GM12878 (cell line): ENCODE data around the gene SLC45A3. TPM values are rescaled to one million over a fixed set of nuclear protein-coding genes. Genes with fewer than 3 reads are reported as not detected.

Experiments used
- CHD1 ChIP-seq: IDR thresholded peaks from 2 replicates; pipeline ENCODE4 v1.6.1; 2012; ENCODE audit warnings: low read depth, low read length, improper control_type of control experiment
- MEF2A ChIP-seq: IDR thresholded peaks from 2 replicates; pipeline ENCODE4 v1.6.1; 2011; ENCODE audit warnings: low read depth, mild to moderate bottlenecking, low read length, moderate library complexity; ENCODE audit not compliant: insufficient read depth
- MYC ChIP-seq: IDR thresholded peaks from 2 replicates; pipeline ENCODE4 v1.6.1; 2011; ENCODE audit warnings: mild to moderate bottlenecking, low read length, moderate library complexity, inconsistent platforms; ENCODE audit not compliant: insufficient read depth, insufficient replicate concordance, insufficient read length, severe bottlenecking
- NBN ChIP-seq: fragments of 450-650 bp; IDR thresholded peaks from 2 replicates; pipeline ENCODE4 v1.6.1; 2016
- POLR2AphosphoS5 ChIP-seq: IDR thresholded peaks from 2 replicates; pipeline ENCODE4 v1.6.1; 2011; ENCODE audit warnings: mild to moderate bottlenecking, low read length, inconsistent platforms
- POU2F2 ChIP-seq: IDR thresholded peaks from 3 replicates; pipeline ENCODE4 v1.6.1; 2011; ENCODE audit warnings: low read depth, mild to moderate bottlenecking, low read length, borderline replicate concordance
- STAT1 ChIP-seq: fragments of 450-650 bp; conservative IDR thresholded peaks from 2 replicates; pipeline ENCODE4 v1.6.1; 2014; ENCODE audit warnings: antibody characterized with exemption, mild to moderate bottlenecking
- ZBTB40 ChIP-seq: fragments of 450-650 bp; IDR thresholded peaks from 2 replicates; pipeline ENCODE4 v1.6.1; 2016; ENCODE audit warnings: mild to moderate bottlenecking, moderate library complexity, borderline replicate concordance
- polyA plus RNA-seq, 11 experiments: library from polyadenylated mRNA; depleted of rRNA in 4 of 11; unstranded in 6 of 11; stranded (reverse) in 5 of 11; fragments of >200 nt; fragmentation: Nextera tagmentation in 4 of 11; fragmentation: Illumina TruSeq in 1 of 11; extraction: Ambion mirVana in 4 of 11; extraction: Trizol in 1 of 11; gene quantifications; 1 replicate in 1 of 11; 2 replicates in 10 of 11; pipeline versions ENCODE4 v1.2.1 to v1.2.3, GENCODE V29; 2011 to 2016; ENCODE audit warnings: inconsistent platforms in 2 of 11, missing spikeins in 2 of 11, low read depth in 1 of 11
- total RNA-seq, 4 experiments: library from RNA; depleted of rRNA in 3 of 4; stranded (reverse); fragments of >200 nt in 3 of 4; fragmentation: Illumina TruSeq in 1 of 4; extraction: Trizol in 1 of 4; gene quantifications; 2 replicates each; pipeline versions ENCODE4 v1.2.1 to v1.2.3, GENCODE V29; 2013 to 2021
- TF ChIP-seq, protein P1 (sequence below): IDR thresholded peaks from 2 replicates; pipeline ENCODE4 v1.6.1; 2012; ENCODE audit warnings: mild to moderate bottlenecking, low read depth, low read length
- TF ChIP-seq, protein P2 (sequence below): fragments of 450-650 bp; IDR thresholded peaks from 2 replicates; pipeline ENCODE4 v1.6.1; 2017; ENCODE audit warnings: borderline replicate concordance
- TF ChIP-seq, protein P3 (sequence below): fragments of 450-650 bp; formaldehyde crosslinking; IDR thresholded peaks from 2 replicates; pipeline ENCODE4 v1.4.0; 2022; ENCODE audit warnings: mild to moderate bottlenecking, moderate library complexity

The SLC45A3 gene
- total and polyA plus RNA-seq, 10 of the 15 experiments (the other 5 are each of a cell fraction or from before 2014, with no cell fraction given): 0.26 to 10.3 (median 4.1) TPM

DNA sequence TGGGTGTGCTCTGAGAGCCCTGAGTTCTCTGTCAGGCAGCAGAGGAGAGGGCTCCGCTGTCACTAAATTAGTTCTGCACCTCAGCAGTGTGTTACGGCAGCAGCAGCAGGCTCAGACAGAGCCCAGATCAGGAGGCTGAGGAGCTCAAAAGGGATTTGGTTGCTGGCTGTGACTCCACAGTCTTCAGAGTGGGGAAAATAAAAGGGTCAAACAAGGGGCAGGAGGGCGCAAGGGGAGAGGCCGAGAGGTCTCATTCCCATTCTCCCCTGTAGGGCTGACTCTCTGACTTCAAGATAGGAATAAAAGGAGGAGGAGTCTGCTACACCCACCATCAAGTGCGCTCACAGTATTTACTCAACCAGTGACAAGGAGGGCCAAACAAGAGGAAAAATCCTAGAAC, 9.2 kb upstream of the SLC45A3 start (continued):
- TF ChIP-seq, protein P1, sequence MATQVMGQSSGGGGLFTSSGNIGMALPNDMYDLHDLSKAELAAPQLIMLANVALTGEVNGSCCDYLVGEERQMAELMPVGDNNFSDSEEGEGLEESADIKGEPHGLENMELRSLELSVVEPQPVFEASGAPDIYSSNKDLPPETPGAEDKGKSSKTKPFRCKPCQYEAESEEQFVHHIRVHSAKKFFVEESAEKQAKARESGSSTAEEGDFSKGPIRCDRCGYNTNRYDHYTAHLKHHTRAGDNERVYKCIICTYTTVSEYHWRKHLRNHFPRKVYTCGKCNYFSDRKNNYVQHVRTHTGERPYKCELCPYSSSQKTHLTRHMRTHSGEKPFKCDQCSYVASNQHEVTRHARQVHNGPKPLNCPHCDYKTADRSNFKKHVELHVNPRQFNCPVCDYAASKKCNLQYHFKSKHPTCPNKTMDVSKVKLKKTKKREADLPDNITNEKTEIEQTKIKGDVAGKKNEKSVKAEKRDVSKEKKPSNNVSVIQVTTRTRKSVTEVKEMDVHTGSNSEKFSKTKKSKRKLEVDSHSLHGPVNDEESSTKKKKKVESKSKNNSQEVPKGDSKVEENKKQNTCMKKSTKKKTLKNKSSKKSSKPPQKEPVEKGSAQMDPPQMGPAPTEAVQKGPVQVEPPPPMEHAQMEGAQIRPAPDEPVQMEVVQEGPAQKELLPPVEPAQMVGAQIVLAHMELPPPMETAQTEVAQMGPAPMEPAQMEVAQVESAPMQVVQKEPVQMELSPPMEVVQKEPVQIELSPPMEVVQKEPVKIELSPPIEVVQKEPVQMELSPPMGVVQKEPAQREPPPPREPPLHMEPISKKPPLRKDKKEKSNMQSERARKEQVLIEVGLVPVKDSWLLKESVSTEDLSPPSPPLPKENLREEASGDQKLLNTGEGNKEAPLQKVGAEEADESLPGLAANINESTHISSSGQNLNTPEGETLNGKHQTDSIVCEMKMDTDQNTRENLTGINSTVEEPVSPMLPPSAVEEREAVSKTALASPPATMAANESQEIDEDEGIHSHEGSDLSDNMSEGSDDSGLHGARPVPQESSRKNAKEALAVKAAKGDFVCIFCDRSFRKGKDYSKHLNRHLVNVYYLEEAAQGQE: no peak
- TF ChIP-seq MEF2A (no peak), STAT1 (no peak), POU2F2 (no peak), NBN (no peak), POLR2AphosphoS5 (no peak), MYC (no peak), CHD1 (no peak), ZBTB40 (no peak)
- TF ChIP-seq, protein P2, sequence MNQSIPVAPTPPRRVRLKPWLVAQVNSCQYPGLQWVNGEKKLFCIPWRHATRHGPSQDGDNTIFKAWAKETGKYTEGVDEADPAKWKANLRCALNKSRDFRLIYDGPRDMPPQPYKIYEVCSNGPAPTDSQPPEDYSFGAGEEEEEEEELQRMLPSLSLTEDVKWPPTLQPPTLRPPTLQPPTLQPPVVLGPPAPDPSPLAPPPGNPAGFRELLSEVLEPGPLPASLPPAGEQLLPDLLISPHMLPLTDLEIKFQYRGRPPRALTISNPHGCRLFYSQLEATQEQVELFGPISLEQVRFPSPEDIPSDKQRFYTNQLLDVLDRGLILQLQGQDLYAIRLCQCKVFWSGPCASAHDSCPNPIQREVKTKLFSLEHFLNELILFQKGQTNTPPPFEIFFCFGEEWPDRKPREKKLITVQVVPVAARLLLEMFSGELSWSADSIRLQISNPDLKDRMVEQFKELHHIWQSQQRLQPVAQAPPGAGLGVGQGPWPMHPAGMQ: no peak
- TF ChIP-seq, protein P3, sequence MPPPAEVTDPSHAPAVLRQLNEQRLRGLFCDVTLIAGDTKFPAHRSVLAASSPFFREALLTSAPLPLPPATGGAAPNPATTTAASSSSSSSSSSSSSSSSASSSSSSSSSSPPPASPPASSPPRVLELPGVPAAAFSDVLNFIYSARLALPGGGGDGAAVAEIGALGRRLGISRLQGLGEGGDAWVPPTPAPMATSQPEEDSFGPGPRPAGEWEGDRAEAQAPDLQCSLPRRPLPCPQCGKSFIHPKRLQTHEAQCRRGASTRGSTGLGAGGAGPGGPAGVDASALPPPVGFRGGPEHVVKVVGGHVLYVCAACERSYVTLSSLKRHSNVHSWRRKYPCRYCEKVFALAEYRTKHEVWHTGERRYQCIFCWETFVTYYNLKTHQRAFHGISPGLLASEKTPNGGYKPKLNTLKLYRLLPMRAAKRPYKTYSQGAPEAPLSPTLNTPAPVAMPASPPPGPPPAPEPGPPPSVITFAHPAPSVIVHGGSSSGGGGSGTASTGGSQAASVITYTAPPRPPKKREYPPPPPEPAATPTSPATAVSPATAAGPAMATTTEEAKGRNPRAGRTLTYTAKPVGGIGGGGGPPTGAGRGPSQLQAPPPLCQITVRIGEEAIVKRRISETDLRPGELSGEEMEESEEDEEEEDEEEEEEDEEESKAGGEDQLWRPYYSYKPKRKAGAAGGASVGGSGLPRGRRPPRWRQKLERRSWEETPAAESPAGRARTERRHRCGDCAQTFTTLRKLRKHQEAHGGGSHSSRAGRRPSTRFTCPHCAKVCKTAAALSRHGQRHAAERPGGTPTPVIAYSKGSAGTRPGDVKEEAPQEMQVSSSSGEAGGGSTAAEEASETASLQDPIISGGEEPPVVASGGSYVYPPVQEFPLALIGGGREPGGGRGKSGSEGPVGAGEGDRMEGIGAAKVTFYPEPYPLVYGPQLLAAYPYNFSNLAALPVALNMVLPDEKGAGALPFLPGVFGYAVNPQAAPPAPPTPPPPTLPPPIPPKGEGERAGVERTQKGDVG (CRISPR knock-in tag): no peak
